ENCODE measurements around the gene CREB3L2.
A peak's percentile ranks its signal among the peaks of the same experiment; 100 is the strongest.
"Not testable (repeated sequence)": the region's sequence is repeated elsewhere in the genome, so short reads cannot be mapped to it uniquely, and the experiment has no call there.

Gene CREB3L2

DNA sequence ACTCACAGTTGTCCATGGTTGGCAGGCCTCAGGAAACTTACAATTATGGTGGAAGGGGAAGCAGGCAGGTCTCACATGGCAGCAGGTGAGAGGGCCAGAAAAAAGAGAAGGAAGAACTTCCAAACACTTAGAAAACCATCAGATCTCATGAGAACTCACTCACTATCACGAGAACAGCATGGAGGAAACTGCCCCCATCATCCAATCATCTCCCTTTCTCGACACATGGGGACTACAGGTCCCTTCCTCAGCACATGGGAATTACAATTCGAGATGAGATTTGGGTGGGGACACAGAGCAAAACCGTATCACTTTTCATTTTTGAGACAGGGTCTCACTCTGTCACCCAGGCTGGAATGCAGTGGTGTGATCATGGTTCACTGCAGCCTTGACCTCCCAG is 12.3 kb upstream of the CREB3L2 start:
- not testable (repeated sequence) for DNase-seq (ENCODE audit: low spot score)

GRCh38 chr7:138009350-138009653 is 7.4 kb upstream of the CREB3L2 start:
- no peak for DNase-seq (ENCODE audit: low spot score)

DNA sequence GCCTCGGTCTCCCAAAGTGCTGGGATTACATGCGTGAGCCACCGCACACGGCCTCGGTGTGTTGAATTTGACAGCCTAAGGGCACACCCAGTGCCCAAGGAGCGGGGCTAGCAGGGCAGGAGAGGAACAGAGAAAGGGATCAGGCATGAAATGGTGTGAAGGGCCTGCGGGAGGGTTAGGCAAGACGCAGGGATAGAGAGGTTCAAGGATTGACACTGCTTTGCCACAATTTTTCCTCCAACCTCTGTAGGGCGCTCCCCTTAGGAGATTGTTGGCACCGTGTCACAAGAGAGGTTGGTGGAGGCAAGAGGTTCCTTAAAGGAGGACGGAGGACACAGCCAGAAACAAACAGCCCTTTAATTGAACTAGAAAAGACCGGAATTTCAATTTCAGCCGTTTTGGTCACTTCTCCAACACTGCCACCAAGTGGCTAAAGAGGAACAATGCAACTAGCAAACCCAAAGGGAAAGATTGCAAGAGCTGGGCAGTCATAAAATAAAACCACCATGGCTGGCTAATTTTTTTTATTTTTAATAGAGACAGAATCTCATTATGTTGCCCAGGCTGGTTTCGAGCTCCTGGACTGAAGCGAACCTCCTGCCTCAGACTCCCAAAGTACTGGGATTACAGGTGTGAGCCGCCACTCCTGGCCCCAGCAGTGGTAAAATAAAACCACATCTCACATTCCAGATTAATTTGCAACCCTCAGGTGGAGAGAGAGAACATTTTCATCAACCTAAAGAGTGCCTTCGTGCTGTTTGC is 6.9 kb upstream of the CREB3L2 start:
- peak; percentile 60 for DNase-seq (ENCODE audit: low spot score)

DNA sequence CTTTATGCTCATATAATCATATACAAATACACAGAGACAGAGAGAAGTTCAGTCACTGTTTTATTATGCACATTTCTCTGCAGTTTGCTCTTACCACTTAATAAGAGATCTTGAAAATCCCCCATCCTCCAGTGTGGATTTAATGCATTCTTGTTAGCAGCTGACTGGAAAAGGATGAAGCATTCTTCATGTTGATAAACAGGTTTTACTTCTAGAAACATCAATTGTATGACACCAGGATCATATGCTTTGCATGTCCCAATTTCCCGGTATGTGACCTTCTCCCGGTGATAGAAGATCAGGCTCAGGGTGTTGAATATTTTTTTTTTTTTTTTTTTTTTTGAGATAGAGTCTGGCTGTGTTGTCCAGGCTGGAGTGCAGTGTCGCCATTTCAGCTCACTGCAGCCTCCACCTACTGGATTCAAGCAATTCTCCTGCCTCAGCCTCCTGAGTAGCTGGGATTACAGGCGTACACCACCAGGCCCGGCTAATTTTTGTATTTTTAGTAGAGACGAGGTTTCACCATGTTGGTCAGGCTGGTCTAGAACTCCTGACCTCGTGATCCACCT is 6.2 kb upstream of the CREB3L2 start:
- DNase-seq (ENCODE audit: low spot score), result no peak

- DNase-seq (ENCODE audit: low spot score), result no peak
Observed at GRCh38 chr7:138006106-138006505, 4.2 kb upstream of the CREB3L2 start.

DNA sequence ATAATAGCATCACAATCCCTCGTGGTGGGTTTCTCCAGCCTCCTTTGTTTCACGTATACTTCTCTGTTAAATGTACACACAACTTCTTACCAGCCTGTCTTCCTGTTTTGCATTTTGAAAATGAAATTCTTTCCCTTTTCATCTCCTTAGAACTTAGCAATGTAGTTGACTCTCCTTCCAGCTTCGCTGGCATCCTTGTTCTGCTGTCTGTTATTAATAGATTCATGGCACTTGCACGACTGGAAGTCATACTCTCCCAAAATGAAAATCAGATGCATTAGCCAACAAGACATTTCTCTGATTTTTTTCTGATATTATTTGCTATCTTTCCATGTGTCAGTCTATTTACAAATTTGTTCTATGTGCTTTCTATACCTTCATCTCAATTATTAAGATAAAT is 3.0 kb upstream of the CREB3L2 start:
- DNase-seq (ENCODE audit: low spot score), result no peak

- no peak for DNase-seq (ENCODE audit: low spot score)
Observed at GRCh38 chr7:138004046-138004445, 2.2 kb upstream of the CREB3L2 start.

GRCh38 chr7:138002828-138003189 is 923 bp upstream of the CREB3L2 start:
- DNase-seq (ENCODE audit: low spot score), result no peak

GRCh38 chr7:138002096-138002827 is 376 bp upstream of the CREB3L2 start:
- DNase-seq (ENCODE audit: low spot score), result peak; percentile 99

DNA sequence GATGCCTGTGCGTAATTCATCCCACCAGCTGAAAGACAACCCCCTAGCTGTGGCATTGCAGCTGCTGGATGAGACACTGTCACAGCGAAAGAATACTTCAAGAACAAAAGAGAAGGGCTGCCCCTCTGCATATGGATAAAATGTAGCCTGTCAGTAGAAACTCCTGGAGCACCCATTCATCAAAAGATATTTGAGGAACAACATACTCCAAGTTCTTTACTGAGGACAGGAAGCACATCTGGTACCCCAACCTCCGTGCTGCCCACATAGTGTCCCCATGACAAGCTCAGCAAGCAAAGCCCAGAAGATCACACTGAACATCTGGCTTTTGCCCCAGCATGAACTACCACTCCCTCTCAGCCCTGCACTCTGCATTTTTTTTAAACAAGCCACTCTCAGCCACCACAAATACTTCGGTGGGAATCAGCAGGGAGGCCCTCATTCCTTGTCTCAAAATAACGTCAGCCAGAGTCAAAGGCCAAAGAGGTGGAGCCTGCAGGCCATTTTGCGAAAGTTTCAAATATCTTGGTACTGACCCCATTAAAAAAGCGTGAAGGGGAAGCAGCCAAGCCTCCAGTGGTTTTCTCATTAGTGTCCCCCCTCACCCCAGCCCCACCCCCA is 1.7 kb downstream of the CREB3L2 start:
- DNase-seq (ENCODE audit: low spot score), result peak; percentile 44

GRCh38 chr7:137999496-138000080 is 2.3 kb downstream of the CREB3L2 start:
- no peak for DNase-seq (ENCODE audit: low spot score)

GRCh38 chr7:137998250-137998649 is 3.6 kb downstream of the CREB3L2 start:
- no peak for DNase-seq (ENCODE audit: low spot score)

- no peak for DNase-seq (ENCODE audit: low spot score)
Observed at GRCh38 chr7:137996871-137997270, 5.0 kb downstream of the CREB3L2 start.

DNA sequence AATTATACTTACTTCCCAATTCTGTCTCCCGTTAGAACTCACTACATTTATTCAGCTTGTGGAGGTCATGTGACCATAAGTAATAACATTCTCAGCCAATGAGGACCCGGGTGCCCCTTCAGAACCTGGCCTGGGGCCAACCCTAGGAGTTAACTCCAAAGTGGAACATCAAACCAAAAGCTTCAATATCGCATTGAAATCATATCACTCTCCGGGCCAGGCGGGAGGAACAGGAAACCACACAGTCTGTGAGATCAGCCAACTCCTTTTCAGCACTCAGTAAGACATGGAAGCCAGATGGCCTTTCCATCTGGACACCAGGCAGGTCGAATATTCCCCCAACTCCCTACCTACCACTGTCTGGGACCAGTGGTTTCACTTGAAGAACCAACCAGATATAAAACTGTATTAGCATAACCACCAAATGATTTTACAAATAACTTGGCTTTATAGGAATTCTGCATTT is 5.5 kb downstream of the CREB3L2 start:
- no peak for DNase-seq (ENCODE audit: low spot score)

DNA sequence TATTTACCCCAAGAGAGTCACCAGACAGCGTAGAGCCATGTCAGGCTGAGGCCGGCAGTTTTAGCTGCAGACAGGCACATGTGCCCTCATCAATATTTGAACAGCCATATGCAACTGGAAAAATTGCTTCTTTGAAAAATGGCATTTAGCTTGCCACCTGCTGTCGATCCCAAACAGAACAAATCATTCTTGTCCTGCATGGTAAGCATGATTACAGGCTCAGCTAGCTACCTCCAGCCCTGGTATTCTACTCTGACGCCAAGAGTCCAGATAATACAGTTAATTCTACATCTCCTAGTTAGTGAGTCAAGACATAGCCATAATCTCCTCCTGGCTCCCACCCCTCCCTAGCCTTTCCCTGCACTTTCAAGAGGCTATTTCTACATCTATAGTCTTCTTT is 7.7 kb downstream of the CREB3L2 start:
- no peak for DNase-seq (ENCODE audit: low spot score)

GRCh38 chr7:137993395-137993743 is 8.5 kb downstream of the CREB3L2 start:
- no peak for DNase-seq (ENCODE audit: low spot score)

- DNase-seq (ENCODE audit: low spot score), result peak; percentile 82
Observed at GRCh38 chr7:137992550-137993394, 9.1 kb downstream of the CREB3L2 start.

DNA sequence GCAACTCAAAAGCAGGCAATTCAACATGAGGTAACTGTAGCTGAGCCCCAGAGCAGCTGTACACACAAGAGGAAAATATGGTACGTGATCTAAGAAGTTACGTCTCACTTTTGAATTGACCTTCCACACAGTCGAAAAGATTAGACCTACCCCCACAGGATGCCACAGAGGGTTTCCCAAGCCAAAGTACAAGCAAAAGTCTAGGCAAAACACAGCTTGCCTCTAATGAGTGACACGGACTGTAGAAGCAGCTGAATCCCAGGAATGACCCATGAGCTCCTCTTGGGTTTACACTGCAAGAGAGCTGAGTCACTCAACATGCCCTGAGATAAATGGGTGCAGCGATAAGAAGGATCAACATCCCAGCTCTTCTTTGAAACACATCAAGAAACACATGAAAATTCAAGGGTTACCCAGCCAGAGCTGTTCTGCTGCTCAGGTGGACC is 9.8 kb downstream of the CREB3L2 start:
- DNase-seq (ENCODE audit: low spot score), result no peak

DNA sequence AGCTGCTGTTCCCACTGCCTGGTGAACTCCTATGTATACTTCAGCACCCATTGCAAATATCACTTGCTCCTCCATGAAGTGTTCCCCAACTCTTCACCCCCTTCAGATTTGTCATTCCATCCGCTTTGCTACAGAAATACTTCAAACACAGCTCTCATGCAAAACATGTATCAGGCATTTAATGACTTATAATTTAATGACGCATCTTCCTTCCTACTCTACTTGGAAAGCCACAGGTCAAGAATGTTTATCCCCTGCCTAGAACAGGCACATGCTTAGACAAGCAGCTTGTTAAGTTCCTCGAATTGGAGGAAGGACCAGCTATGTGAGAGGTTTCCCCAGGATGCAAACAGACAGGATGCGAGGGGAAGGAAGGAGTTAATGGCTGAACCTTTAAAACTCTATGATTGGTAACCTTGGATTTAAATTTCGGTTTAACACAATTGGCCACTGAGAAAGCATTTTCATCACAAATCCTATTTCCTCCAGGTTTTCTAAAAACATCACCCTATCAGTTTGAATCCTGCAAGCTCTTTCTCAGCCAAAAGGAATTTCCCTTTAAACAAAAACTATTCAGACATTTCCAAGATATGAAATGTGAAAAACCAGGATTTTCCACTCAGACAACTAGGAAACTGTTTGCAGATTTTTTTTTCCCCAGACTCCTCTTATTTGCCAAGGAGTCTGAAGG is 11.5 kb downstream of the CREB3L2 start:
- DNase-seq (ENCODE audit: low spot score), result peak; percentile 97

GRCh38 chr7:137989590-137989989 is 12.3 kb downstream of the CREB3L2 start:
- no peak for DNase-seq (ENCODE audit: low spot score)

DNA sequence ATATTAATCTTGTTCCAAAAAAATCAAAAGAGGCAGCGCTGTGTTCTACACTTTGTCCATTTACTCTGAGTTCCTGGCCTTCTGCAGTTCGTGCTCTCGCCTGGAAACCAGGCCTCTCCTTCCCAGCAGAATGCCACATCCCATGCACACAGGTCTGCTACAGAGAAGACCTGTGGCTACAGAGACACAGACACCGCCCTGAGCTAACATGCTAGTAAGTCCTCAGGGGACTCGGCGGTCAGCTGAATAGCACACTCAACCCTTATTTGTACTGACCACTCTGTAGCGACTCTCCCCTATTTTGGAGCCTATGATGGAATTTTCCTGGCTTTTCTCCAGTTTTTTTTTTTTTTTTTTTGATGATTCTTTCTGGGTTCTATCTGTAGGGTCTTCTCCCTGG is 12.8 kb downstream of the CREB3L2 start:
- no peak for DNase-seq (ENCODE audit: low spot score)
